CD14-positive monocyte (primary cell): ENCODE measurements around the gene C12orf75. TPM values are rescaled to one million over a fixed set of nuclear protein-coding genes. Genes with fewer than 3 reads are reported as not detected.

Experiments
- DNase-seq, 3 donors: peaks; one replicate each; pipeline ENCODE4 v3.0.0-alpha.2; 2011 to 2022
- H2AFZ ChIP-seq: 2 replicates; pipeline ENCODE4 v1.6.0; 2012; ENCODE audit warnings: mild to moderate bottlenecking, low read depth, low read length, inconsistent platforms; ENCODE audit not compliant: insufficient read depth, poor library complexity, severe bottlenecking
- H3K27ac ChIP-seq, 2 donors: 1 replicate in 1 of 2; 2 replicates in 1 of 2; pipeline ENCODE4 v1.5.1; 2012 to 2013; ENCODE audit warnings: low read length in 2 of 2, control low read depth in 1 of 2, inconsistent platforms in 1 of 2, low read depth in 1 of 2, mild to moderate bottlenecking in 1 of 2
- H3K27me3 ChIP-seq, 2 donors: one replicate each; pipeline versions ENCODE4 v1.6.0 to v1.6.1; 2011 to 2013; ENCODE audit warnings: low read length in 2 of 2; ENCODE audit not compliant: control insufficient read depth in 2 of 2, insufficient read depth in 2 of 2
- H3K36me3 ChIP-seq, 2 donors: replicated peaks in 1 of 2; 1 replicate in 1 of 2; 2 replicates in 1 of 2; pipeline versions ENCODE4 v1.5.1 to v1.6.1; 2012 to 2013; ENCODE audit warnings: low read length in 2 of 2, control low read depth in 1 of 2, inconsistent platforms in 1 of 2, mild to moderate bottlenecking in 1 of 2; ENCODE audit not compliant: insufficient read depth in 2 of 2, control insufficient read depth in 1 of 2
- H3K4me1 ChIP-seq, 2 donors: 1 replicate in 1 of 2; 2 replicates in 1 of 2; pipeline versions ENCODE4 v1.5.1 to v1.6.1; 2012 to 2013; ENCODE audit warnings: low read length in 2 of 2, control low read depth in 1 of 2, inconsistent platforms in 1 of 2, mild to moderate bottlenecking in 1 of 2, moderate library complexity in 1 of 2; ENCODE audit not compliant: insufficient read depth in 2 of 2, control insufficient read depth in 1 of 2
- H3K4me2 ChIP-seq: replicated peaks from 2 replicates; pipeline ENCODE3; 2012; ENCODE audit warnings: low read length, moderate library complexity, mild to moderate bottlenecking; ENCODE audit not compliant: poor library complexity, severe bottlenecking; ENCODE audit errors: extremely low read depth
- H3K4me3 ChIP-seq, 3 experiments: fragments of 200-600 bp in 1 of 3; sonication (generic) in 1 of 3; replicated peaks in 1 of 3; 1 replicate in 2 of 3; 2 replicates in 1 of 3; pipeline ENCODE4 v1.5.1; 2011 to 2013; ENCODE audit warnings: low read length in 3 of 3, mild to moderate bottlenecking in 3 of 3, control low read depth in 2 of 3, low read depth in 2 of 3, inconsistent platforms in 1 of 3, moderate library complexity in 1 of 3
- H3K79me2 ChIP-seq: 2 replicates; pipeline ENCODE4 v1.6.0; 2012; ENCODE audit warnings: mild to moderate bottlenecking, control low read depth, inconsistent platforms, low read length, moderate library complexity; ENCODE audit not compliant: insufficient read depth
- H3K9ac ChIP-seq: 2 replicates; pipeline ENCODE4 v1.6.0; 2017; ENCODE audit warnings: low read length, mild to moderate bottlenecking; ENCODE audit not compliant: insufficient read depth, poor library complexity, severe bottlenecking
- H3K9me3 ChIP-seq, 2 donors: replicated peaks in 1 of 2; 1 replicate in 1 of 2; 2 replicates in 1 of 2; pipeline versions ENCODE4 v1.5.1 to v1.6.1; 2012 to 2013; ENCODE audit warnings: low read length in 2 of 2, control low read depth in 1 of 2; ENCODE audit not compliant: control insufficient read depth in 1 of 2, insufficient read depth in 1 of 2
- H4K20me1 ChIP-seq: 2 replicates; pipeline ENCODE4 v1.6.0; 2012; ENCODE audit warnings: mild to moderate bottlenecking, low read length, control low read depth, moderate library complexity; ENCODE audit not compliant: insufficient read depth
- H3K27ac Mint-ChIP-seq, 7 donors: one replicate each; pipeline ENCODE4 v1.8.0; 2020; ENCODE audit warnings: mild to moderate bottlenecking in 7 of 7, mixed read lengths in 7 of 7, moderate library complexity in 6 of 7, inconsistent platforms in 2 of 7
- H3K27me3 Mint-ChIP-seq, 3 donors: one replicate each; pipeline ENCODE4 v1.8.0; 2021 to 2022; ENCODE audit warnings: low read depth in 3 of 3, mild to moderate bottlenecking in 3 of 3, mixed read lengths in 3 of 3, moderate library complexity in 3 of 3, inconsistent platforms in 1 of 3
- H3K36me3 Mint-ChIP-seq, 2 donors: one replicate each; pipeline ENCODE4 v1.8.0; 2020; ENCODE audit warnings: mixed read lengths in 2 of 2, inconsistent platforms in 1 of 2, mild to moderate bottlenecking in 1 of 2
- H3K4me1 Mint-ChIP-seq: one replicate; pipeline ENCODE4 v1.8.0; 2020; ENCODE audit warnings: mild to moderate bottlenecking, mixed read lengths
- H3K4me3 Mint-ChIP-seq, 2 donors: one replicate each; pipeline ENCODE4 v1.8.0; 2020; ENCODE audit warnings: mild to moderate bottlenecking in 2 of 2, mixed read lengths in 2 of 2, moderate library complexity in 1 of 2
- H3K9me3 Mint-ChIP-seq, 7 donors: one replicate each; pipeline ENCODE4 v1.8.0; 2020 to 2022; ENCODE audit warnings: mixed read lengths in 7 of 7, mild to moderate bottlenecking in 6 of 7, moderate library complexity in 6 of 7, inconsistent platforms in 2 of 7
- CTCF ChIP-seq: fragments of 200-600 bp; IDR thresholded peaks from one replicate; pipeline ENCODE4 v1.8.0; 2022; ENCODE audit warnings: antibody characterized with exemption, mild to moderate bottlenecking
- WGBS: methylation state at CpG from one replicate; pipeline ENCODE4 v1.1.5; 2013; ENCODE audit warnings: missing lambda C conversion rate; ENCODE audit not compliant: insufficient coverage; 5-methylcytosine and 5-hydroxymethylcytosine counted together
- intact Hi-C, 2 donors: fragments of 100-400 bp; cut with micrococcal nuclease; formaldehyde crosslinking; loops; one replicate each; pipeline versions ENCODE4 v1.15.0 to v1.15.1; 2023
- polyA plus RNA-seq, 3 donors: library from polyadenylated mRNA; depleted of rRNA in 1 of 3; unstranded in 2 of 3; stranded (reverse) in 1 of 3; fragments of 300-500 nt in 2 of 3; fragments of >200 nt in 1 of 3; fragmentation: Illumina TruSeq in 2 of 3; gene quantifications; 1 replicate in 2 of 3; 2 replicates in 1 of 3; pipeline ENCODE4 v1.2.3, GENCODE V29; 2012 to 2021

C12orf75 gene
- polyA plus RNA-seq, 3 donors = 0.45 to 0.73 (median 0.73) TPM

GRCh38 chr12:105348561-105348960 lies 18.1 kb downstream of the C12orf75 start:
- H3K27ac Mint-ChIP-seq = no peak overlapping the region
- H3K27me3 ChIP-seq = no peaks in the 10 kb centered on the region
- no peaks in the 10 kb centered on the region for H3K79me2 ChIP-seq
- DNase-seq = no peak
- H2AFZ ChIP-seq = no peak overlapping the region
- H3K36me3 Mint-ChIP-seq = no peaks in the 10 kb centered on the region
- peaks cover 0 to 2% (median 1%) of the 10 kb centered on the region in 3 donors for H3K27me3 Mint-ChIP-seq
- no peak overlapping the region for H3K4me3 ChIP-seq
- no peak for TF ChIP-seq CTCF
- H3K4me1 ChIP-seq = no peaks in the 10 kb centered on the region
- peaks cover 0 to 2% (median 0%) of the 10 kb centered on the region in 7 donors for H3K9me3 Mint-ChIP-seq
- H3K9ac ChIP-seq = no peak overlapping the region
- H3K27ac ChIP-seq = no peak overlapping the region
- no peak overlapping the region for H3K4me3 Mint-ChIP-seq
- H4K20me1 ChIP-seq = no peaks in the 10 kb centered on the region
- intact Hi-C loops = no loop called here
- 100% methylated on average over 1 of the region's 1 CpG for WGBS
- peaks cover 12% of the 10 kb centered on the region for H3K4me1 Mint-ChIP-seq
- H3K36me3 ChIP-seq = no peaks in the 10 kb centered on the region
- H3K9me3 ChIP-seq = no peaks in the 10 kb centered on the region
- no peak overlapping the region for H3K4me2 ChIP-seq

- H3K27ac ChIP-seq = no peak overlapping the region
- no peak overlapping the region for H3K27ac Mint-ChIP-seq
- no peak overlapping the region for H2AFZ ChIP-seq
- H3K27me3 Mint-ChIP-seq = peaks cover 0 to 1% (median under 1%) of the 10 kb centered on the region in 3 donors
- H3K9me3 Mint-ChIP-seq = peaks cover 0 to 2% (median 0%) of the 10 kb centered on the region in 7 donors
- no peak for DNase-seq
- no peaks in the 10 kb centered on the region for H3K36me3 ChIP-seq
- no peaks in the 10 kb centered on the region for H3K79me2 ChIP-seq
- H3K4me2 ChIP-seq = no peak overlapping the region
- H3K27me3 ChIP-seq = no peaks in the 10 kb centered on the region
- no peak overlapping the region for H3K9ac ChIP-seq
- no peak overlapping the region for H3K4me3 ChIP-seq
- no peaks in the 10 kb centered on the region for H4K20me1 ChIP-seq
- H3K4me3 Mint-ChIP-seq = no peak overlapping the region
- intact Hi-C loops = no loop called here
- WGBS = 71% methylated on average over 1 of the region's 1 CpG
- H3K4me1 Mint-ChIP-seq = peaks cover 12% of the 10 kb centered on the region
- H3K9me3 ChIP-seq = no peaks in the 10 kb centered on the region
- no peaks in the 10 kb centered on the region for H3K36me3 Mint-ChIP-seq
- no peak for TF ChIP-seq CTCF
- H3K4me1 ChIP-seq = no peaks in the 10 kb centered on the region
Measured at GRCh38 chr12:105349138-105349537, 18.6 kb downstream of the C12orf75 start.
